ENCODE results near the gene KATNAL1.

KATNAL1 gene

GRCh38 chr13:30312904-30313303 lies 5.6 kb upstream of the KATNAL1 start:
- Histone ChIP-seq H3K4me2 (ENCODE audit: low read length, poor library complexity, severe bottlenecking) (no peak overlapping the region), H2AK5ac (ENCODE audit: low read length, severe bottlenecking) (no peak overlapping the region), H2AFZ (ENCODE audit: low read depth, low read length) (no peak overlapping the region), H3K4me1 (ENCODE audit: control insufficient read depth, insufficient read depth, low read depth, low read length) (peaks cover 4% of the 10 kb centered on the region), H3K9me3 (ENCODE audit: control insufficient read depth, low read length) (no peaks in the 10 kb centered on the region), H3K27ac (ENCODE audit: low read length, poor library complexity, severe bottlenecking) (peak overlapping the region; percentile 59), H2BK120ac (ENCODE audit: low read depth, low read length) (no peak overlapping the region), H3K79me1 (replicated peaks; ENCODE audit: low read length, poor library complexity, severe bottlenecking) (peaks cover 27% of the 10 kb centered on the region), H3K36me3 (ENCODE audit: control insufficient read depth in 1 of 2, insufficient read depth in 2 of 2, low read depth in 1 of 2, low read length in 2 of 2) (peaks cover 0 to 2% of the 10 kb centered on the region in 2 experiments), H2BK12ac (ENCODE audit: low read length in 2 of 2) (no peak overlapping the region), H4K91ac (ENCODE audit: low read length) (no peak overlapping the region), H3K4ac (ENCODE audit: low read depth in 1 of 2, low read length in 2 of 2) (no peak overlapping the region), H2BK5ac (ENCODE audit: low read depth, low read length, poor library complexity, severe bottlenecking) (no peak overlapping the region), H3K23ac (ENCODE audit: low read length in 2 of 2) (no peak overlapping the region), H3K9ac (ENCODE audit: low read length) (no peak overlapping the region), H3K18ac (ENCODE audit: low read depth in 1 of 2, low read length in 2 of 2) (no peak overlapping the region), H3K14ac (ENCODE audit: low read length in 2 of 2) (no peak overlapping the region), H4K8ac (ENCODE audit: low read length) (no peak overlapping the region), H3K27me3 (ENCODE audit: control insufficient read depth in 1 of 2, insufficient read depth in 1 of 2, low read length in 2 of 2) (no peaks in the 10 kb centered on the region), H2BK15ac (ENCODE audit: low read depth, poor library complexity, severe bottlenecking) (no peak overlapping the region), H3K4me3 (ENCODE audit: insufficient read depth in 1 of 2, low read depth in 1 of 2, low read length in 2 of 2) (no peak overlapping the region)
- WGBS, result 86% methylated on average over 1 of the region's 1 CpG
- DNase-seq, result no peak

- H3K4me1 ChIP-seq (ENCODE audit: control insufficient read depth, insufficient read depth, low read depth, low read length), result peaks cover 4% of the 10 kb centered on the region
- no peak overlapping the region for H2AK5ac ChIP-seq (ENCODE audit: low read length, severe bottlenecking)
- H2AFZ ChIP-seq (ENCODE audit: low read depth, low read length), result no peak overlapping the region
- H3K36me3 ChIP-seq (ENCODE audit: control insufficient read depth in 1 of 2, insufficient read depth in 2 of 2, low read depth in 1 of 2, low read length in 2 of 2), result peaks cover 0 to 2% of the 10 kb centered on the region in 2 experiments
- H3K4ac ChIP-seq (ENCODE audit: low read depth in 1 of 2, low read length in 2 of 2), result no peak overlapping the region
- H3K4me3 ChIP-seq (ENCODE audit: insufficient read depth in 1 of 2, low read depth in 1 of 2, low read length in 2 of 2), result peak overlapping the region in 1 of 2 experiments; percentile 96
- H3K4me2 ChIP-seq (ENCODE audit: low read length, poor library complexity, severe bottlenecking), result no peak overlapping the region
- no peak overlapping the region for H4K91ac ChIP-seq (ENCODE audit: low read length)
- H3K27ac ChIP-seq (ENCODE audit: low read length, poor library complexity, severe bottlenecking), result peak overlapping the region; percentile 28
- H3K9me3 ChIP-seq (ENCODE audit: control insufficient read depth, low read length), result no peaks in the 10 kb centered on the region
- H3K9ac ChIP-seq (ENCODE audit: low read length), result peak overlapping the region; percentile 93
- no peak overlapping the region for H4K8ac ChIP-seq (ENCODE audit: low read length)
- H2BK5ac ChIP-seq (ENCODE audit: low read depth, low read length, poor library complexity, severe bottlenecking), result peak overlapping the region; percentile 1
- DNase-seq, result peak; percentile 61
- H3K79me1 ChIP-seq (replicated peaks; ENCODE audit: low read length, poor library complexity, severe bottlenecking), result peaks cover 15% of the 10 kb centered on the region
- H3K18ac ChIP-seq (ENCODE audit: low read depth in 1 of 2, low read length in 2 of 2), result no peak overlapping the region
- H2BK120ac ChIP-seq (ENCODE audit: low read depth, low read length), result no peak overlapping the region
- WGBS, result 57% methylated on average over 3 of the region's 4 CpGs
- no peaks in the 10 kb centered on the region for H3K27me3 ChIP-seq (ENCODE audit: control insufficient read depth in 1 of 2, insufficient read depth in 1 of 2, low read length in 2 of 2)
- H2BK15ac ChIP-seq (ENCODE audit: low read depth, poor library complexity, severe bottlenecking), result no peak overlapping the region
- no peak overlapping the region for H2BK12ac ChIP-seq (ENCODE audit: low read length in 2 of 2)
- no peak overlapping the region for H3K23ac ChIP-seq (ENCODE audit: low read length in 2 of 2)
- H3K14ac ChIP-seq (ENCODE audit: low read length in 2 of 2), result no peak overlapping the region
Observed at GRCh38 chr13:30308548-30308947, 1.2 kb upstream of the KATNAL1 start.

- no peak overlapping the region for H3K4ac ChIP-seq (ENCODE audit: low read depth in 1 of 2, low read length in 2 of 2)
- no peaks in the 10 kb centered on the region for H3K9me3 ChIP-seq (ENCODE audit: control insufficient read depth, low read length)
- no peak overlapping the region for H4K91ac ChIP-seq (ENCODE audit: low read length)
- DNase-seq, result no peak
- WGBS, result 38% methylated on average over 7 of the region's 8 CpGs
- peak overlapping the region; percentile 93 for H3K9ac ChIP-seq (ENCODE audit: low read length)
- peak overlapping the region; percentile 63 for H3K27ac ChIP-seq (ENCODE audit: low read length, poor library complexity, severe bottlenecking)
- peaks cover 15% of the 10 kb centered on the region for H3K79me1 ChIP-seq (replicated peaks; ENCODE audit: low read length, poor library complexity, severe bottlenecking)
- H3K4me1 ChIP-seq (ENCODE audit: control insufficient read depth, insufficient read depth, low read depth, low read length), result peaks cover 5% of the 10 kb centered on the region
- no peak overlapping the region for H3K23ac ChIP-seq (ENCODE audit: low read length in 2 of 2)
- H3K36me3 ChIP-seq (ENCODE audit: control insufficient read depth in 1 of 2, insufficient read depth in 2 of 2, low read depth in 1 of 2, low read length in 2 of 2), result peaks cover 0 to 2% of the 10 kb centered on the region in 2 experiments
- H3K14ac ChIP-seq (ENCODE audit: low read length in 2 of 2), result no peak overlapping the region
- no peak overlapping the region for H4K8ac ChIP-seq (ENCODE audit: low read length)
- peak overlapping the region in 1 of 2 experiments; percentile 96 for H3K4me3 ChIP-seq (ENCODE audit: insufficient read depth in 1 of 2, low read depth in 1 of 2, low read length in 2 of 2)
- H3K18ac ChIP-seq (ENCODE audit: low read depth in 1 of 2, low read length in 2 of 2), result no peak overlapping the region
- no peak overlapping the region for H2BK12ac ChIP-seq (ENCODE audit: low read length in 2 of 2)
- peak overlapping the region; percentile 78 for H2BK5ac ChIP-seq (ENCODE audit: low read depth, low read length, poor library complexity, severe bottlenecking)
- H2AK5ac ChIP-seq (ENCODE audit: low read length, severe bottlenecking), result no peak overlapping the region
- H3K4me2 ChIP-seq (ENCODE audit: low read length, poor library complexity, severe bottlenecking), result peak overlapping the region; percentile 94
- H3K27me3 ChIP-seq (ENCODE audit: control insufficient read depth in 1 of 2, insufficient read depth in 1 of 2, low read length in 2 of 2), result no peaks in the 10 kb centered on the region
- H2BK15ac ChIP-seq (ENCODE audit: low read depth, poor library complexity, severe bottlenecking), result no peak overlapping the region
- H2BK120ac ChIP-seq (ENCODE audit: low read depth, low read length), result no peak overlapping the region
- H2AFZ ChIP-seq (ENCODE audit: low read depth, low read length), result no peak overlapping the region
Observed at GRCh38 chr13:30307971-30308290, 580 bp upstream of the KATNAL1 start.

GRCh38 chr13:30306762-30307193 lies 573 bp downstream of the KATNAL1 start:
- WGBS, result under 1% methylated on average over 35 of the region's 37 CpGs
- peak overlapping the region; percentile 94 for H3K4me2 ChIP-seq (ENCODE audit: low read length, poor library complexity, severe bottlenecking)
- peak overlapping the region in 1 of 2 experiments; percentile 98 for H3K14ac ChIP-seq (ENCODE audit: low read length in 2 of 2)
- peak overlapping the region; percentile 99 for H4K91ac ChIP-seq (ENCODE audit: low read length)
- peak overlapping the region; percentile 90 for H2BK15ac ChIP-seq (ENCODE audit: low read depth, poor library complexity, severe bottlenecking)
- peak overlapping the region; percentile 97 to 100 for H3K18ac ChIP-seq (ENCODE audit: low read depth in 1 of 2, low read length in 2 of 2)
- peak; percentile 95 for DNase-seq
- H3K4ac ChIP-seq (ENCODE audit: low read depth in 1 of 2, low read length in 2 of 2), result peak overlapping the region; percentile 99
- peak overlapping the region; percentile 95 for H2BK5ac ChIP-seq (ENCODE audit: low read depth, low read length, poor library complexity, severe bottlenecking)
- no peak overlapping the region for H2AK5ac ChIP-seq (ENCODE audit: low read length, severe bottlenecking)
- peaks cover 6% of the 10 kb centered on the region for H3K4me1 ChIP-seq (ENCODE audit: control insufficient read depth, insufficient read depth, low read depth, low read length)
- peaks cover 0 to 2% of the 10 kb centered on the region in 2 experiments for H3K36me3 ChIP-seq (ENCODE audit: control insufficient read depth in 1 of 2, insufficient read depth in 2 of 2, low read depth in 1 of 2, low read length in 2 of 2)
- no peaks in the 10 kb centered on the region for H3K9me3 ChIP-seq (ENCODE audit: control insufficient read depth, low read length)
- peak overlapping the region; percentile 96 to 98 for H3K4me3 ChIP-seq (ENCODE audit: insufficient read depth in 1 of 2, low read depth in 1 of 2, low read length in 2 of 2)
- peak overlapping the region; percentile 60 for H3K27ac ChIP-seq (ENCODE audit: low read length, poor library complexity, severe bottlenecking)
- peaks cover 14% of the 10 kb centered on the region for H3K79me1 ChIP-seq (replicated peaks; ENCODE audit: low read length, poor library complexity, severe bottlenecking)
- peak overlapping the region in 1 of 2 experiments; percentile 98 for H3K23ac ChIP-seq (ENCODE audit: low read length in 2 of 2)
- H3K27me3 ChIP-seq (ENCODE audit: control insufficient read depth in 1 of 2, insufficient read depth in 1 of 2, low read length in 2 of 2), result no peaks in the 10 kb centered on the region
- peak overlapping the region in 1 of 2 experiments; percentile 90 for H2BK12ac ChIP-seq (ENCODE audit: low read length in 2 of 2)
- peak overlapping the region; percentile 99 for H4K8ac ChIP-seq (ENCODE audit: low read length)
- H2BK120ac ChIP-seq (ENCODE audit: low read depth, low read length), result peak overlapping the region; percentile 85
- peak overlapping the region; percentile 87 for H2AFZ ChIP-seq (ENCODE audit: low read depth, low read length)
- peak overlapping the region; percentile 93 for H3K9ac ChIP-seq (ENCODE audit: low read length)
